ENCODE results near the gene CARTPT. TPM values are rescaled to one million over a fixed set of nuclear protein-coding genes. Genes with fewer than 3 reads are reported as not detected.

The CARTPT gene
- total and polyA plus RNA-seq, 2 of the 8 experiments (the other 6 are each of a cell fraction or from before 2014, with no cell fraction given), result not detected

GRCh38 chr5:71731015-71731414 lies 11.9 kb downstream of the CARTPT start (continued):
- TF ChIP-seq SP1 (IDR thresholded peaks at IDR 0.05; ENCODE audit: low read depth, low read length) (no peak), SIRT6 (IDR thresholded peaks at IDR 0.05; ENCODE audit: low read length) (no peak), NANOG (IDR thresholded peaks at IDR 0.05; ENCODE audit: insufficient read depth, low read depth, low read length, poor library complexity, severe bottlenecking) (no peak)

All from H1 (cell line).